ENCODE data around the gene KIF26A.

KIF26A gene

DNA sequence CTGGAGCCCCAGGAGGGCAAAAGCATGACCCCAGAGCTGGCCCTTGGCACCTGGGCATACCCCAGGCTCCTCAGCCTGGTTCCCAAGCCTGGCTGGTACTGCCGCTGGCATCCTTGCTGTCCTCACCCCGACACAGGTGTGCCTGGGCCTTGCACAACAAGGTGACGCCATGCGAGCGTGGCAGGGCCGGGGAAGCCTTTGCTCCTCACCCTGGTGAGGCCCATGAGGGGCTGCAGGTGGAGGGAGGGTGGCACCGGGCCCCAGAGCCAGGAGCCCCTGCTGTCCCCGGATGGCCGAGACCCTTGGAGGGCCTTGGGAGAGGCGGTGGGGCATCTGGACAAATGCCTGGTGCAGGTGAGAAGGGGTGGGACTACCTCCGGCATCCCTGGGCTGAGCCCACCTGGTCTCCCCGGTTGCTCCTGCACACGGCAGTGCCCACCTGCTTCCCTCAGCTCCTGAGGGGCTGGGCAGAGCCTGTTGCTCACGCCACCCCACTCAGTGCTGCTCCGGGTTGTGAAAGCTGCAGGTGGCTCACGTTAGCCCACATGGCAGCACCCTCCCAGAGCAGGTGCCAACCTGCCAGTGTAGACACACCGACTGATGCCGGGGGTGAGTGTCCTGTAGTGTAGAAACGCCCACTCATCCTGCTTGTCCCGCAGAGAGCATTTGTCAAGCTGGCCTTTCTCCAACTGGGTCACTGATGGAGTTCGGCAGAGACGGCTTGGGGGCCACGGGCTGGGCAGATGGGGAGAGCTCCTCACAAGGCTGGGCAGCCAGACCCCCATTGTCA, 24.6 kb upstream of the KIF26A start:
- DNase-seq, result no peak

DNA sequence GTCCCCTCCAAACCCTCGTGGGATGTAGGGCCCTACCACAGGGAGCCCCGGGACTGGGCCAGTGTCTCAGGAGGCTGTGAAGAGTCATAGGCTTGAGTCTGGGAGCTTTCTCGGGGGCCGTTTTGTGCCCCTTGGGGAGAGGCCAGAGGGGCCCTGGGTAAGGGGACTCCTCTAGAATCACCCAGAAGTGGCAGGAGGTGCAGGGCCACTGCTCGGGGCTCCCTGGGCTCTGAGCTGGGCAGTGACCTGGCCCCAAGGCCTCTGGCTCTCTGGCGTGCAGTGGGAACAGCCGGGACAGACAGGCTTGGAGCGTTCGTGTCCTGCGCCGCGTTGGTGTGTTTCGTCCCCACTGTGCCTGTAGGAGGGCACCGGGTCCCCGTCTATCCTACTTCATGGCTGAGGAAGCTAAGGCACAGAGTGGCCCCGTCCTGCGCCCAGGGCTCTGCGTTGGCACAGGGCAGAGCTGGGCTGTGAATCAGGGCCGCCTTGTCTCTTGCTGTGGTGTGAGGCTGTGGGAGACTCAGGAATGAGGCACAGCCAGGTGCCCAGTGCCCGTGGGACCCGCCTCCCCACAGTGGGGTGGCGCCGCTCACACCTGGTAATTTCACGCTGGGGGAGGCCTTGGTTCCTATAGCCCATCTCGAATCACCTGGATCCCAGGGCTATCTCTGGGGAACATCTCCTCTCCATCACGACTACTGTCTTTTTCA, 23.8 kb upstream of the KIF26A start:
- no peak for DNase-seq

DNA sequence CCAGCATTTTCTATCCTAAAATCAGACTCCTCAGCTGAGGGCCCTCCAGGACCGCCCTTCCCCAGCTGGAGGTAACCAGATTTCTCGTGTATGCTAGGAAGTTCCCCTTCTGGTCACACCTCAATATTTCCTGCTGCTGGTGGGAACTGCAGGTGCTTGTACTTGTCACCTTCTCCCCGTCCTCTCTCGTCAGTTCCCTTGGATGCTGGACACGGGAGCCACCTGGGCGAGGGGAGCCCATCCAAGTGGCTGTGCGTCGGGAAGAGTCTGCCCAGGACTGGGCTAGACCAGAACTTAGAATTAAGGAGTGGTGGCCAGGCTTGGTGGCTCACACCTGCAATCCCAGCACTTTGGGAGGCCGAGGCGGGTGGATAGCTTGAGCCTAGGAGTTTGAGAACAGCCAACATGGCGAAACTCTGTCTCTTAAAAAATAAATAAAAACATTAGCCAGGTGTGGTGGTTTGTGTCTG, 23.2 kb upstream of the KIF26A start:
- no peak for DNase-seq

DNA sequence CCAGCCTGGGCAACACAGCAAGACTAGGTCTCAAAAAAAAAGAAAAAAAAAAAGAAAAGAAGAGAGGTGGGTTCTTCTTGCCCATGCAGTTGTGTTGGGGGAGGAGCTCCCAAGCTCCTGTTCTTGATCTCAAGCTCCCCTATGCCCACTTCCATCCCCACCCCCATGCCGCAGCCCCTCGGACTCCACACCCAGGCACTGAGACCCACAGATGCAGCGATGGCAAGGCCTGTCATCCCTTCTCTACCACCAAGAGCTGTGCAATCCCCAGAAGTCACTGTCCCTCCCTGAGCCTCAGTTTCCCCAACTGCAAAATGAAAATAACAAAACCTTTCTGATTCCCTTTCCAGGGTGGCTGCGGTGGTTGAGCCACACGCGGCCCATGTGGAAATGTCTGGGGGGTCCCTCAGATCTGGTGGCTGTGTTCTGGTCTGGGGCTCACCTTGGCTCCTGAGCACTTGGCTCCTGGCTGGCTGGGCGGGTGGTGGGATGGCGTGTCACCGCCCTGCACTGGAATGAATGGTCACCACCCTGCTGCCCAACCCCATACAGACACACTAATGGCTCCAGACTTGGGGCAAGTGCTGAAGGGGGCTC, 22.6 kb upstream of the KIF26A start:
- no peak for DNase-seq

DNA sequence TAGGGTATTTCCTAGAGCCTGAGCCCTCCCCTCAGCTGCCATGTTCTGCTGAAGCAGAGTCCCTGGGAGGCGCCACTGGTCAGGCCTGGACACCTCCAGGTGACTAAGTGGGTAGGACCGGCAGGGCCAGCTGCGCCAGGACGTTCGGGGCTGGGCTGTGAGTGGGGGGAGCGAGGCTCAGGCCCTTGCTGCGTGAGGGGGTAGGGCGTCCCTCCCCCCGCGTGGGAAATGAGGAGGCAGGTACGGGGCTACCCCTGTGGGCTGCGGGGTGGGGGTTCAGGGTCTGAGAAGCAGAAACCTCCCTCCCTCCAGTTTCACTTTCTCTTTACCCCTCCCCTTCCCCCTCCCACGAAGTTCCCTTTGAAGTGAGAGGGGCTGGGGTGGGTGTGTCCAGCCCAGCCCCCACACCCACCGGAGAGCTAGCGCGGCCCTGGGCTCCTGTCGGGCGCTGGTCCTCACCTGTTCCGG, 22.1 kb upstream of the KIF26A start:
- no peak for DNase-seq

DNA sequence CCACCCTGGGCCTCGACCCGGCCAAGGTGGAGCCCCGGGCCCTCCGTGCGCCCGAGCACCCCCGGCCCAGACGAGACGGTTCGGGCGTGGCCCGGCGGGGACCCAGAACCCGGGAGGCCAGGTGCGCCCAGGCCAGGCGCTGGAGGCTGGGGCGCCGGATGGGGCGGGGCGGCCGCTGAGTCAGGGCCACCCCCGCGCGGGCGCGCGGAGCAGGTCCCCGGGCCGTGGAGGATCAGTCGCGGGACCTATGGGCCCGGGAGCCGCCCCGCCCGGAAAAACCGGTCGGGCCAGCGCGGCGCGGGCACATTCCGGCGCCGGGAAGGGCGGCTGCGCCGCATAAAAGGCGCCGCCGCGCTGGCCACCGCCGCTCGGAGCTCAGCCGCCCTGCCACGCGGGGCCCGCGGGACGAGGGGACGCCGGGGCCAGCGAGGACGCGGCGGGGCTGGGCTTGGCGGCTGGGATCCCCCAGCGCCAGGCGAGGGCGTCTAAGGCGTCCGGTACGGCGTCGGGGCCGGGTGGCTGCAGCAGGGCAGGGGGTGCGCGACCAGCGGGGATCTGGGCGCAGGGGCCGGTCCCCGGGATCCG, 21.5 kb upstream of the KIF26A start:
- no peak for DNase-seq

DNA sequence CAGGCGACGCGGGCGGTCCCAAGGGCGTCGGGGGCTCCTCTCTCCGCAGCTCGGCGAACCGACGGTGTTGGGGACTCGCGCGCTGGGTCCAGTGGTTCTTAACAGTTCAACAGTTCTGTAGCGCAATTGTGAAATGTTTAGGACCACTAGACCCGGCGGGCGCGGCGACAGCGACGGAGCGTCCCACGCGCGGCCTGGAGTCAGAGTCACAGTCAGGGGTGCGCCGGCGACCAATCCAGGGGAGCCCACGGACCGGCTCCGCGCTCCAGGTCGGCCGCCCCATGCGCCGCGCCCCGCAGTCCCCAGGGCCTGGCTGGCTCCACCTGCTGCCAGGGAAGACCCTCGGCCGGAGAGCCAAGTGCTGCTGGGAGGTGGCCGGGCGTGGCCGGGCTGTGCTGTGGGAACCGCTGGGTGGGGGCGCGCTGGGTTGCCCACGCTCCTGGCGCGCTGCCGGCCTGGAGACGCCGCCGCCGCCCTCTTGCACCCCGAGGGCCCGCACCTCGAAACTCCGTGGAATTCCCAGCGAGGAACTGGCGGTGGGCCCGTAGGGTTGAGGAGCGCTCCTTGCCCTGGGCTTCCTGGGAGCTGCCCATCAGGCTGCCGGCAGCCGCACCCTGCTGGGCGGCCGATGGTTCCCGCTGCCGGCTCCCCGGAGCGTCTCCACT, 20.9 kb upstream of the KIF26A start:
- no peak for DNase-seq

DNA sequence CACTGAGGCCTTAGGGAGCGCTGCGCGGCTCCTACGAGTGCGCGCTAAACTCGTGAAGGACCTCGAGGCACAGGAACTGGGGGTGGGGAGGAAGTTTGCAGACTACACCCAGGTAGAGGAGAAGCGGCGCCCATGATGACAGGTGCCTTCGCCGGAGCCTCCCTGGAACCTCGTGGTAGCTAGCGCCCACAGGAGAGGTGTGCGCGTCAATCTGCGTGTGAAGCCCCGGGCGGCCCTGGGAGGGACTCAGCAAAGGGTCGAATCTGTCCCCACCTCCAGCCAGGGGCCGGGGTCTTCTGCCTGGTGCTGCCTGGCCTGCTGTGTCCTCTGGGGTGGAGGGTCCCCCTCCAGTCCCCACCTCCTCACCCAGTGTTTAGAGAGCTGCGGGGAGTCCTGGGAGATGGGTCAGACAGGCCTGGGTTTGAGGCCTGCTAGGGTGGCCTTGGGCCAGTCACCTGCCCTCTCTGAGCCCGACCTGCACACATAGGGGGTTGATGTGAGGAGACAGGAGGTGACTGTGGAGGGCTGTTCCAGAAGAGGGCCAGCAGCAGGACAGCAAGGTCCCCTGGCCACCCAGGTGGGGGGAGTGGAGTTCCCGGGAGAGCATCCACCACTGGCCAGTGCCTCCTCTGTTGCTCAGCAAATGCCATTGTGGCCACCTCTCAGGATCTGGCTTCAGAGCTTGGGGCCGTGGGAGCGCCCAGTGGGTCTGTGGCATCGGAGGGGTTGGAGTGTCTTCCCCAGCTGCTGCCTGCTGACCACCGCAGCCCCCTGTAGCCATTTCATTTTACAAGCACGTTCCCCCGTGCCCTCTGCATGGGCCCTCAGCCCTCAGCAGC, 20.2 kb upstream of the KIF26A start:
- DNase-seq, result no peak

DNA sequence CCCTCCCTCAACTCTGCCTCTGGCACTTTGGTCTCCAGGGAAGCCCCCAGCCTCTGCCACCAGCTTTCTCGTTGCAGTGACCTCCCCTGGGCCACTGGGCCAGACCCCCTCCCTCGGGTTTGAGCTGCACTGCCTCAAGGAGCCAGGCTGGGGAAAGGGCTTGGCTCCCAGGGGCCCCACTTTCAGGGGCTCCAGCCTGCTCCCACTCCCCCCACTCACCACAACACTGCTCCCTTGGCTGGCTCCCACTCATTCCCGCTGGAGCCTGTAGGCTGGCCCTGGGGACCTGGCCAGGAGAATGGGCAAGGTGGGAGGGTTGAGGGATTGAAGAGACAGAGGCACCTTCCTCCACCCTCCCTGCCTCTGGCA, 19.3 kb upstream of the KIF26A start:
- DNase-seq, result no peak

DNA sequence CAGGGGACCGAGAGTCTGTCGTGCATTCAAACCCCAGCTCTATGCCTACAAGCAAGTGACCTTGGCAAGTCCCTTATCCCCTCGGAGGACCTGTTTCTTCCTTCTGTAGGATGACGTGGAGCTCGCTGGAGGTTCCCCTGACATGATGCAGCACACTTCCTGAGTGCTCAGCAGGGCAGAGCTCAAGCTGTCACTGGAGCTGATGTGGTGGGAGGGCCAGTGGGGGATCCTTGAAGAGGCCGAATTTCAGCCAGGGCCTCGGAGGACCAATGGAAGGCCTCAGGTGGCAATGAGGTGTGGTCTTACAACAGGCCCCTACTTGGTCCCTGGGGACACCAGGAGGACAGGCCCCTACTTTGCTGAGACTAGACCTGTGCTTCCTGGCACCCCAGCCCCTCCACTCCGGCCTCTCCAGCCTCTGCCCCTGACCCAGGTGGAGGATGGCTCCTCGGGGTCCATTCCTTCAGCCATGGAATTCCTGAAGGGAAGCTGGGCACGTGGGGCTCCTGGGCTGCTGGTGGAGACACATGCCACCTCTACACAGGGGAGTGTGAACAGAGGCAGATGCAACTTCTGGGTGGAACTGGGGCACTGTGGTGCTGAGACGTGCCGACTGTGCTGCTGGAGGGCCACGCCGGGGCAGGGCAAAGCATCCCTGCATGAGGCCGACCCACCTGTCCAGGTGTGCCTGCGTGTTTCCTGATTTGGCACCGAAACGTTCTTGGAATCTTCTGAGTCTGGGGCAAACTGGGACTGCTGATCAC, 18.7 kb upstream of the KIF26A start:
- no peak for DNase-seq

DNA sequence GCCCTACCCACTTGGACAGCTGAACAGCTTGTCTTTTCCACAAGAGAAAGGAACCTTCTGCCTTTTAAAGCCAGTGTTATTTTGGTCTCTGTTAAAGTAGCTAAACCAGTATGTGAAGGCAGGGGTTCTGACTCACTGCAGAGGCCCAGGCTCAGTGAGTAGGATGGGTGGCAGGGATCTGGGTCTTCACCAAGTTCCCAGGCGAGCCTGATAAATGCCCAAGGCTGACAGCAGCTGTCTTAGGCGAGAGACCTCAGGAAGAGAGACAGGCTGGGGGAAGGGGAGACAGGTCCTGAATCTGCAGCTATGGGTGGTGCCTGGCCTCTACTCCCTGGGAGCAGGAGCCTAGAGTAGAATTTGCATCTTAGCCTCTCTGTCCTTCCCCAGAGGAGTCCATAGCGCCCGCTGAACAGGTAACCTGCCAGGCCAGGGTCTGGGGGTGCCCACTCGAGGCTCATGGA, 18.1 kb upstream of the KIF26A start:
- DNase-seq, result no peak

DNA sequence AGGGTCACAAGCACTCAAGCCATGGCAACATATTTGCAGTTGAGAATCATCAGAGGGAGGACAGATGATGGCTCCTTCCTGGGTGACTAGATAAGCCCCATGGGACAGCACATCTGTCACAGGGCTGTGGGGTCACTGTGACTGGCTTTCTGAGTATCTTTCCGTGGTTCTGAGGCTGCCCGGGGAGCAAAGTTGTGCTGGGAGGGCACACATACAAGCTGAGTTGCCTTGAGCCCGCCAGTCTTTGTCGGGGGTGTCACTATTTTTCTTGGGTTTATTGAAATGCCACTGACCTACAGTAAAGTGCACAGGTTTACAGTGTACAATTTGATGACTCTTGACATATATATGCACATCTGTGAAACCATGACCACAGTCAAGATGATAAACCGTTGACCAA, 17.2 kb upstream of the KIF26A start:
- no peak for DNase-seq

DNA sequence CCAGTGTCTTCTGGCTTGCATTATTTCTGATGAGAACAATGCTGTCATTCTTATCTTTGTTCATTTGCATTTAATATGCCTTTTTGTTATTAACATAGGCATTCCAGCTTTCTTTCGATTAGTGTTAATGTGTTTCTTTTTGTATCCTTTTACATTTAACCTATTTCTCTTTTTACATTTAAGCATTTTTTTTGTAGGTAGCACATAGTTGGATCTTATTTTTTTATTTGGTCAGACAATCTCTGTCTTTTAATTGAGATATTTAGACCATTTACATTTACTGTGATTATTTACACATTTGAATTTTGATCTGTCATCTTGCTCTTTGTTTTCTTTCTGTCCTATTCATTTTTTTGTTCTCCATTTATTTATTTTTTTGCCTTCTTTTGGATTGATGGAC, 14.5 kb upstream of the KIF26A start:
- DNase-seq, result no peak

DNA sequence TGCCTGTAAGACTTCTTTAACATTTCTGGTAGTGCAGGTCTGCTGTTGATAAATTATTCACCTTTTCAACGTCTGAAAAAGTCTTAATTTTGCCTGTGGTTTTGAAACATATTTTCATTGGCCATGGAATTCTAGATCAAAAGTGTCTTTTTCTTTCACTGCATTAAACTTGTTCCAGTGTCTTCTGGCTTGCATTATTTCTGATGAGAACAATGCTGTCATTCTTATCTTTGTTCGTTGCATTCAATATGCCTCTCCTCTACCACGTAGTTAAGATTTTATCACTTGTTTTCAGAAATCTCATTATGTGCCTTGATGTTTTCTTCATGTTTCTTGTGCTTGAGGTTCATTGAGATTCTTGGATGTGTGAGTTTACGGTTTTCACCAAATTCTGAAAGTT, 13.4 kb upstream of the KIF26A start:
- DNase-seq, result no peak

DNA sequence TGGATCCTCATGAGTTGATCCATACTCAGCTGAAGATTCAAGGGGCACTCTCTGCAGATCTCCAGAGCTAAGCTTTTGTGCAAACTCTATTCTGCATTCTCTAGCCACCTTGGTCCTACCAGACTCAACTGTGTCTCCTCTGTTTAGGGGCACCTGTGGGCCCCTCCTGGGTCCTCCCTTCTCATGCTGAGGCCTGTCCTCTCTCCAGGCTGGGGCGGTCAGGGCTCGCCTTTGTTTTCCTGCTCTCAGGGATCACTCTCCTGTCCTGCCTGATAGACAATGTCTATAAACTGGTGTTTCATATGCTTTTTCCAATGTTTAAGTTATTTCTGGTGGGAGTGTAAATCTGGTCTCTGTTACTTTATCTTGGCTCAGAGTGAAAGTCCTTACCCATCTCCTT, 11.6 kb upstream of the KIF26A start:
- DNase-seq, result no peak

DNA sequence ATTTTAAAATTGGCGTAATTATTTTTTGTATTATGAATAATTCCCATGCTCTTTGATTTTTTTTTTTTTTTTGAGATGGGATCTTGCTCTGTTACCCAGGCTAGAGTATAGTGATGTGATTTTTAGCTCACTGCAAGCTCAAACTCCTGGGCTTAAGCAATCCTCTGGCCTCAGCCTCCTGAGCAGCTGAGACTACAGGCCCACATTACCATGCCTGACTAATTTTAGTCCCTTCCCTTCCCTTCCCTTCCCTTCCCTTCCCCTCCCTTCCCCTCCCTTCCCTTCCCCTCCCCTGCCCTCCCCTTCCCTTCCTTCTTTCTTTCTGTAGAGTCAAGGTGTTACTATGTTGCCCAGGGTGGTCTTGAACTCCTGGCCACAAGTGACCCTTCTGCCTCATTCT, 9.4 kb upstream of the KIF26A start:
- DNase-seq, result no peak

DNA sequence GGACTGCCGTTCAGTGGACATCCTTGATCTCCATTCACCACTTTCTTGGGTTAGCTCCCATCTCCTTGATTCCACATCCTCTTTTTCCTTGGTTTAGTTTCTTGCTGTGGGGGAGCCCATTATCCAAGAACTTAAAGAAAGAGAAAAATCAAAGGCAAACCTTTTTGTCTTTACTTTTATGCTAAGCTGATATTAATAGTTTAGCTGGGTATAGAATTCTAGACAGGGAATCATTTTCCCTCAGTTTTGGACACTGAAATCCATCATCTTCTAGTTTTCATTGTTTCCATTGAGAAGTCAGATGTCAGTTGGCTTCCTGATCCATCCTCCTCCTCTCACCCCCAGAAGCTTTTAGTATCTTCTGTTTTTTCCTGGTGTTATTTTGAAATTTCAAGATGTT, 8.8 kb upstream of the KIF26A start:
- no peak for DNase-seq

DNA sequence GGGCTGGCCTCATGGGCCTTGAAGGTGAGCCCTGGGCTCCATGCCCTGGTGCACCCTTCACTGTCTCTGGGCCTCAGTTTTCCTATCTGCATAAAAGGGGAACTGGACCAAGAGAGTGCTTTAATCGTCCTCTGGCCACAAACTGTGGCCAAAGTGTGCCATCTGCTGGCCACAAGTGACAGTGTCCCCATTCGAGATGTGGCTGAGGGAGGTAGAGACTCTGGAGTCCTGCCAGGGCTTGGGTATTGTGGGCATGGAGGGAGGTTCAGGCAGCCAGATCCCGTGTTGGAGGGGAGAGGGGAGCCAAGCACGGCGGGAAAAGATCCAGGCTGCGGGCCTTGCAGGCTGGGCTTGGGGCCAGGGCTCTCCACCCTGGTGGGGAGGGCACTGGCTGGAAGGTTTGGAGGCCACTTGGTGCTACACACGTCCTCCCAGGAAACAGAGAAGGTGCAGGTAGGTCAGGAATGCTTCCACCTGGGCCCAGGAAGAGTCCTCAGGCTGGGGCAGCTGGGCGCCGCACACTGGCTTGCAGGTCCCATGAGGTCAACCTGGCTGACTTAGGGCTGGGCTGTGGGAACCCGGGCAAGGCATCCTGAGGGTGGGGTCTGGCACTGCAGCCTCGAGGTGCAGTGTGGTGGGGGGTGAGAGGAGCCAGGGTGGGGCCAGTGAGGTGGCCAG, 7.3 kb upstream of the KIF26A start:
- DNase-seq, result peak; percentile 37 to 69

DNA sequence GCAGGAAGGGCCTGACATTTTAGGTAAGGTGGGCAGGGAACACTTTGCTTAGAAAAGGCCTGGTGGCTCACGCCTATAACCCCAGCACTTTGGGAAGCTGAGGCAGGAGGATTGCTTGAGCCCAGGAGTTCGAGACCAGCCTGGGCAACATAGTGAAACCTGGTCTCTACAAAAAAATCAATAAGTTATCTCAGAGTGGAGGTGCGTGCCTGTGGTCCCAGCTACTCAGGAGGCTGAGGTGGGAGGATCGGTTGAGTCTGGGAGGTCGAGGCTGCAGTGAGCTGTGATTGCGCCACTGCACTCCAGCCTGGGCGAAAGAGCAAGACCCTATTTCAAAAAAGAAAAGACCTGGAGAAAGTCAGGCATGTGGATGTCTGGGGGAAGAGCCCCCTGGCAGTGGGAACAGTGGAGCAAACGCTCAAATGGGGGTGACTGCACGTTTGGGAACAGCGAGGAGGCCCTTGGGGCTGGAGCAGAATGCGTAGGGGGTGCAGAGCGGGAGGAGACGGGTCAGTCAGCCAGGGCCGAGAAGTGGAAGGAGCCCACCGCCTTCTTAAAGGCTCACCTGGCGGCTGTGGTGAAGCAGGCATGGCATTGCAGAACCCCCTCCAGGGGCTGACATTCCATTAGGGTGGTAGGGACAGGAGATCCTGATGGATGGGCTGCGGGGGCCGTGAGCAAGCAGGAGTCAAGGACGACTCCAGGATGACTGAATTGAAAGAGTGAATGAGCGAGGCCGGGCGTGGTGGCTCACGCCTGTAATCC, 6.2 kb upstream of the KIF26A start:
- DNase-seq, result no peak

DNA sequence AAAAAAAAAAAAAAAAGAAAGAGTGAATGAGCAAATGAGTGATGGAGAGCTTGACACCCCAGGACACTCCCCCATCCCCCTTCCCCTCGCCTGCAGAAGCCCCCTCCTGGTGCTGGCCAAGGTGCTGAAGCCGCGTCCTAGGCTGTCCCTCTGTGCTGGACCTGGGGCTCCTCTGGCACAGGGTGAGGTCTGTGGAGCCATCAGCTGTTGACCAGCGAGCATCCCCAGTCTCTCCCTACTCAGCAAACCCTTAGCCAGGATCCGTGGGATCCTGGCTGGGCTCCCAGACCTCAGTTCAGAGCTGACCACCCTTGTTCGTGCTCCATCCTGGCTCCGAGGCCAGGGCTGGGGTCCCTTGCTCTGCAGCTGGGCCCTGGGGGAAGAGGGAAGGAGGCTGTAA, 5.4 kb upstream of the KIF26A start:
- no peak for DNase-seq

Measured in inflammatory macrophage treated with lipopolysaccharide for 1 hour (primary cell).